ENCODE data around the gene PLA2G2C.

- TF ChIP-seq CTCF (conservative IDR thresholded peaks at IDR 0.05; ENCODE audit: low read depth, low read length) = no peak
- TF ChIP-seq EZH2 (IDR thresholded peaks at IDR 0.05; ENCODE audit: borderline replicate concordance, low read depth, low read length, poor library complexity, severe bottlenecking) = no peak
Measured at GRCh38 chr1:20164694-20165202, 21.6 kb downstream of the PLA2G2C start.
